Measurements from ENCODE around the gene PRRC2B.

DNA sequence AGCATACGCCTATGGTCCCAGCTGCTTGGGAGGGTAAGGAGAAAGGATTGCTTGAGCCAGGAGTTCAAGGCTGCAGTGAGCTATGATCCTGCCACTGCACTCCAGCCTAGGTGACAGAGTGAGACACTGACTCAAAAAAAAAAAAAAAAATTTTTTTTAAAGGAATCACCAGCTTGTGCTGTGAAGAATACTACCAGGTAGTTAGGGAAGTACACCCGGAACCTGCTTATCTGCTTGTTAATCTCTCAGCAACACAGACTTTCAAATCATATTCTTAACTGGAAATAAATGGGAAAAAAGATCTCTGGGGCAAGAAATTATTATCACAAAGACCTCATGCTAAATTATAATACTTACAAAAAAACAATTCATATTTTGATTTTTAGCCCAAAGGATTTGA lies 26.4 kb upstream of the PRRC2B start:
- TF ChIP-seq, protein P1, sequence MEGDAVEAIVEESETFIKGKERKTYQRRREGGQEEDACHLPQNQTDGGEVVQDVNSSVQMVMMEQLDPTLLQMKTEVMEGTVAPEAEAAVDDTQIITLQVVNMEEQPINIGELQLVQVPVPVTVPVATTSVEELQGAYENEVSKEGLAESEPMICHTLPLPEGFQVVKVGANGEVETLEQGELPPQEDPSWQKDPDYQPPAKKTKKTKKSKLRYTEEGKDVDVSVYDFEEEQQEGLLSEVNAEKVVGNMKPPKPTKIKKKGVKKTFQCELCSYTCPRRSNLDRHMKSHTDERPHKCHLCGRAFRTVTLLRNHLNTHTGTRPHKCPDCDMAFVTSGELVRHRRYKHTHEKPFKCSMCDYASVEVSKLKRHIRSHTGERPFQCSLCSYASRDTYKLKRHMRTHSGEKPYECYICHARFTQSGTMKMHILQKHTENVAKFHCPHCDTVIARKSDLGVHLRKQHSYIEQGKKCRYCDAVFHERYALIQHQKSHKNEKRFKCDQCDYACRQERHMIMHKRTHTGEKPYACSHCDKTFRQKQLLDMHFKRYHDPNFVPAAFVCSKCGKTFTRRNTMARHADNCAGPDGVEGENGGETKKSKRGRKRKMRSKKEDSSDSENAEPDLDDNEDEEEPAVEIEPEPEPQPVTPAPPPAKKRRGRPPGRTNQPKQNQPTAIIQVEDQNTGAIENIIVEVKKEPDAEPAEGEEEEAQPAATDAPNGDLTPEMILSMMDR (IDR thresholded peaks at IDR 0.05), result no peak
- no peak for TF ChIP-seq TCF7L2 (IDR thresholded peaks at IDR 0.05; ENCODE audit: low read depth, low read length)

Measured in Panc1 (cell line).